ENCODE measurements around the gene CRTAP. TPM values are rescaled to one million over a fixed set of nuclear protein-coding genes. Genes with fewer than 3 reads are reported as not detected.

Gene CRTAP
- total RNA-seq, 1 experiment from 2014 or later = 134 TPM

GRCh38 chr3:33145221-33145900, 31.5 kb downstream of the CRTAP start:
- H3K4me2 ChIP-seq = no peak overlapping the region
- H3K4me1 ChIP-seq (replicated peaks; ENCODE audit: insufficient read depth) = no peaks in the 10 kb centered on the region
- ChIA-PET POLR2A (ENCODE audit: unreplicated experiment) (no interaction called here), CTCF (no interaction called here)
- no peaks in the 10 kb centered on the region for H3K9me3 ChIP-seq (ENCODE audit: insufficient read depth, low read depth)
- H3K36me3 ChIP-seq (ENCODE audit: low read depth) = no peaks in the 10 kb centered on the region
- H3K4me3 ChIP-seq = no peak overlapping the region
- no peaks in the 10 kb centered on the region for H3K79me2 ChIP-seq (ENCODE audit: low read depth)
- no peak overlapping the region for H2AFZ ChIP-seq
- no peak overlapping the region for H3K27ac ChIP-seq
- no peaks in the 10 kb centered on the region for H3K27me3 ChIP-seq (ENCODE audit: insufficient read depth, low read depth)
- TF ChIP-seq EZH2 (IDR thresholded peaks at IDR 0.05; ENCODE audit: low read depth) (no peak), CTCF (conservative IDR thresholded peaks at IDR 0.05) (no peak)
- DNase-seq = no peak
- no peaks in the 10 kb centered on the region for H4K20me1 ChIP-seq (ENCODE audit: insufficient read depth)
- intact Hi-C loops (cut with micrococcal nuclease; ENCODE audit: unreplicated experiment) = no loop called here
- H3F3A ChIP-seq (ENCODE audit: insufficient read depth, low read depth) = no peaks in the 10 kb centered on the region
- no TSS peak for BruUV-seq (replicated peaks)
- H3K9me2 ChIP-seq (ENCODE audit: insufficient read depth) = no peaks in the 10 kb centered on the region

GRCh38 chr3:33145901-33146580, 32.2 kb downstream of the CRTAP start:
- BruUV-seq (replicated peaks) = no TSS peak
- no peaks in the 10 kb centered on the region for H3K4me1 ChIP-seq (replicated peaks; ENCODE audit: insufficient read depth)
- TF ChIP-seq EZH2 (IDR thresholded peaks at IDR 0.05; ENCODE audit: low read depth) = no peak
- no peak for TF ChIP-seq CTCF (conservative IDR thresholded peaks at IDR 0.05)
- no peaks in the 10 kb centered on the region for H3K79me2 ChIP-seq (ENCODE audit: low read depth)
- H3F3A ChIP-seq (ENCODE audit: insufficient read depth, low read depth) = no peaks in the 10 kb centered on the region
- H3K9me3 ChIP-seq (ENCODE audit: insufficient read depth, low read depth) = no peaks in the 10 kb centered on the region
- no peak overlapping the region for H2AFZ ChIP-seq
- H3K27ac ChIP-seq = no peak overlapping the region
- H3K27me3 ChIP-seq (ENCODE audit: insufficient read depth, low read depth) = no peaks in the 10 kb centered on the region
- CTCF ChIA-PET = interaction anchor here (0.7 kb wide), 1 partner anchor 20 kb away, joined by 3 read pairs; no protein-coding TSS in a partner anchor
- intact Hi-C loops (cut with micrococcal nuclease; ENCODE audit: unreplicated experiment) = no loop called here
- no peak overlapping the region for H3K4me3 ChIP-seq
- H3K36me3 ChIP-seq (ENCODE audit: low read depth) = no peaks in the 10 kb centered on the region
- no peak overlapping the region for H3K4me2 ChIP-seq
- POLR2A ChIA-PET (ENCODE audit: unreplicated experiment) = no interaction called here
- DNase-seq = no peak
- no peaks in the 10 kb centered on the region for H4K20me1 ChIP-seq (ENCODE audit: insufficient read depth)
- H3K9me2 ChIP-seq (ENCODE audit: insufficient read depth) = no peaks in the 10 kb centered on the region

GRCh38 chr3:33146791-33147445, 33.1 kb downstream of the CRTAP start:
- no peak overlapping the region for H3K27ac ChIP-seq
- intact Hi-C loops (cut with micrococcal nuclease; ENCODE audit: unreplicated experiment) = no loop called here
- H3K9me2 ChIP-seq (ENCODE audit: insufficient read depth) = no peaks in the 10 kb centered on the region
- H2AFZ ChIP-seq = no peak overlapping the region
- CTCF ChIA-PET = no interaction called here
- H3K79me2 ChIP-seq (ENCODE audit: low read depth) = no peaks in the 10 kb centered on the region
- no peaks in the 10 kb centered on the region for H3K9me3 ChIP-seq (ENCODE audit: insufficient read depth, low read depth)
- H3K4me3 ChIP-seq = no peak overlapping the region
- no TSS peak for BruUV-seq (replicated peaks)
- H3F3A ChIP-seq (ENCODE audit: insufficient read depth, low read depth) = no peaks in the 10 kb centered on the region
- H4K20me1 ChIP-seq (ENCODE audit: insufficient read depth) = no peaks in the 10 kb centered on the region
- H3K27me3 ChIP-seq (ENCODE audit: insufficient read depth, low read depth) = no peaks in the 10 kb centered on the region
- H3K4me2 ChIP-seq = no peak overlapping the region
- no peaks in the 10 kb centered on the region for H3K36me3 ChIP-seq (ENCODE audit: low read depth)
- no peak for TF ChIP-seq CTCF (conservative IDR thresholded peaks at IDR 0.05)
- no peak for TF ChIP-seq EZH2 (IDR thresholded peaks at IDR 0.05; ENCODE audit: low read depth)
- POLR2A ChIA-PET (ENCODE audit: unreplicated experiment) = interaction anchor here (0.5 kb wide), 1 partner anchor 8 kb away, joined by 4 read pairs; no protein-coding TSS in a partner anchor
- H3K4me1 ChIP-seq (replicated peaks; ENCODE audit: insufficient read depth) = no peaks in the 10 kb centered on the region
- no peak for DNase-seq
